CD4-positive, alpha-beta T cell treated with Interleukin-2 at 100 ng/mL for 4 hours (primary cell): ENCODE data around the gene PNMT.

Experiments used
- DNase-seq: peaks from one replicate; pipeline ENCODE4 v3.0.0-alpha.2; 2020; ENCODE audit warnings: low spot score

PNMT gene

GRCh38 chr17:39633570-39634183 is 34.6 kb upstream of the PNMT start:
- no peak for DNase-seq

DNA sequence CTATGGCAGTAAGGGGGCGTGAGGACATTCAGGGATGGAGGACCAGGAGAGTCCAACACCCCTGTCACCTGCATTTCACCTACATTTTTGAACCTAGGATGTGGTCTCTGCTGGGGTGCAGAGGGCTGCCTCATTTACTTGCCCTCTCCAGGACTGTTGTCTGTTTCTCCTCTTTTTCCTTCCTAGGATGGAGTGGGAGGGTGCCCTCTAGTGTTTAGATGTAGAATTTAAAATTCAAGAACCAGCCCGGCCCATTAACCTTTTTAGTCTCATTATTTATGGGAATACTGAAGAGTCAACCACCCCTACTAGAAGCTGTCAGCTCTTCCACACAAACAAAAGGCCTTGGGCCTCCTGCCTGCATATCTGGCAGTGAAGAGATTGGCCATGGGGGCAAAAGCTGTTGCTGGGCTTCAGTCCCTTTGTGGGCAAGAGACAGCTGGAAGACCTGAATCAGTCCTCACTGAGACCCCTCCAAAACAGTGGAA is 33.8 kb upstream of the PNMT start:
- peak; percentile 58 for DNase-seq

DNA sequence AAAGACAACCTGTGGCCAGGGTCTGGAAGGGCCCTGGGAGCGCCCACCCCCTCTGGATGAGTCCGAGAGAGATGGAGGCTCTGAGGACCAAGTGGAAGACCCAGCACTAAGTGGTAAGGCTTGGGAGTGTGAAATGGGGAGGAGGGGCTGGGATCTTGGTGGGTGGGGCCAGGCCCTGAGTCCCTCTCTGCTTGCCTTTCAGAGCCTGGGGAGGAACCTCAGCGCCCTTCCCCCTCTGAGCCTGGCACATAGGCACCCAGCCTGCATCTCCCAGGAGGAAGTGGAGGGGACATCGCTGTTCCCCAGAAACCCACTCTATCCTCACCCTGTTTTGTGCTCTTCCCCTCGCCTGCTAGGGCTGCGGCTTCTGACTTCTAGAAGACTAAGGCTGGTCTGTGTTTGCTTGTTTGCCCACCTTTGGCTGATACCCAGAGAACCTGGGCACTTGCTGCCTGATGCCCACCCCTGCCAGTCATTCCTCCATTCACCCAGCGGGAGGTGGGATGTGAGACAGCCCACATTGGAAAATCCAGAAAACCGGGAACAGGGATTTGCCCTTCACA is 32.6 kb upstream of the PNMT start:
- DNase-seq = no peak

DNA sequence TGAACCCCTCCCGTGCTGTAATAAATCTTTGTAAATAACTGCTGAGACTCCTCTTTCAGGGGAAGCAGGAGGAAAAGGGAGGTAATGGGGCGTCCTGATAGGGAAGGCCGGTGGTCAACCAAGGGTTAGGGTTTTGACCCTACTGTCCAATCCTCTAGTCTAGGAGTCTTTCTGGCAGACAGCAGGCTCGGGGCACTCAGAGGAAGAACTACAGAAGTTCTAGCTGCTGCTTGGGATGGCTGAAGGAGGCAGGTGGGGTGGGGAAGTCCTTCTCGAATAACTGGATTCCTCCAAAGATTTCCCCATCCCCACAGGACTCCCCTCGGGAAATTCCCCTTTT is 31.7 kb upstream of the PNMT start:
- no peak for DNase-seq

DNA sequence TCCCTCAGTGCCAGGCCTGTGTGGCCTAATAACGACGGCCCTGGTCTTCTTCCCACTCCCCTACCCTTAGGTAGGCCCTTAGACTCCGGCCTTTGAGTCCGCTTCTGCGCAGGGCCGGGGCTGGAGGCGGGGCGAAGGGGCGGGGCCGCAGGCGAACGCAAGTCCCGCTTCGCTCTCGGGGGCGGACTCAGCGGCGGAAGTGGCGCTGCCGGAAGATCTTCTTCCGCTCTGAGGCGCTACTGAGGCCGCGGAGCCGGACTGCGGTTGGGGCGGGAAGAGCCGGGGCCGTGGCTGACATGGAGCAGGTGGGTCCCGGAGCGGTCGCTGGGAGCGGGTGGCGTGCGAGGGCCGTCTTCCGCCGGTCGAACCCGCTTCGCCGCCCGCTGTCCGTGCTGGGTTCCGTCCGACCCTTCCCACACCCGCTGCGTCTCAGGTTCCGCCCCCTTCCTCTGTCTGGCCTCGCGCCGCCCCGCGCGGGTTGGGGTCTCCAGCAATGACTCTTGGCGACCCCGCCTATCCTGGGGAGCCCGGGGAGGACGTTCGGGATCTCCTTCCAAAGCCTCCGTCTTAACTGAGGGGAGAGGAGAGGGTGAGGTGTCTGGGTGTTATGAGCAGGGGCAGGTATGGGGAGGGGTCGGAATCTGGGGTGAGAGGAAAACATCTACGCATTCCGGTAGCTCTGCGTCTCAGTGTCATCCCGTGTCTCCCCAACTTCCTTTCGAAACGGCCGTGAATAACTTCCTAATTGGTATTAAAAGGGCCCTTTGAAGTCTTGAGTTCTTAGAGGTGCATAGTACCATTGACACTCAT is 31.1 kb upstream of the PNMT start, which contains the start of gene STARD3:
STARD3 (plus strand) TSS at position 218 of the 810 bp plus-strand sequence. CDS start 16,388 bp downstream, outside the sequence.
- peak; percentile 89 for DNase-seq

- no peak for DNase-seq
Measured at GRCh38 chr17:39638317-39638716, 29.9 kb upstream of the PNMT start.

DNA sequence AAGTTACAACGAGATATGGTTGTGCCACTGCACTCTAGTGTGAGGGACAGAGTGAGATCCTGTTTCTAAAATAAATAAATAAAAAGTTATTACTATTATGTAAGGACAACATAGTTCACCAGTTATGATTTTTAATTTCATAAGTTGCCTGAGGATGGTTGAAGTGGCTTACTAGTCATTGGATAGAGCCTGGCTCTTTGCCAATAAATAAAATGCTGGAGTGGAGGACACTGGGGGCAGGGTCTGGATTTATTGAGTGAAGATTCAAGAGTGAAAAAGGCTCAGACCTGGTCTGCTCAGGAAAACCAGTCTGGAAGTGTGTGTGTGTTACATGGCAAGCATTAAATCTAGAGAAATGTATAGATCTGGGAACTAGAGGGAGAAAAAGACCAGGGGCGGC is 29.2 kb upstream of the PNMT start:
- DNase-seq = no peak

- no peak for DNase-seq
Measured at GRCh38 chr17:39639566-39640458, 28.4 kb upstream of the PNMT start.

GRCh38 chr17:39640591-39641031 is 27.6 kb upstream of the PNMT start:
- no peak for DNase-seq

DNA sequence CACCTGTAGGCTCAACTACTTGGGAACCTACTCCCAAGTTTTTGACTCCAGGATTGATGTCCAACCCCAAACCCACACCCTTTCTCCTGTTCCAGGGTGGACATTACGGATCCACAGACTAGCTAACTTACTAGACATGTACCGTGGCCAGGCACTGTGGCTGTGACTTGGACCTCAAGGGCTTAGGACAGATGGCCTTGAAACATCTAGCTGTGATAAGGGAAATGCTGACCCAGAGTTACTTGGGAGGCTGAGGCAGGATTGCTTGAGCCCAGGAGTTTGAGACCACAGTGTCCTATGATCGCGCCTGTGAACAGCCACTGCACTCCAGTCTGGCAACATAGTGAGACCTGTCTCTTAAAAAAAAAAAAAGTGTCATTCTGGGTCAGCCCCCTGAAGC is 27.2 kb upstream of the PNMT start:
- DNase-seq = no peak

DNA sequence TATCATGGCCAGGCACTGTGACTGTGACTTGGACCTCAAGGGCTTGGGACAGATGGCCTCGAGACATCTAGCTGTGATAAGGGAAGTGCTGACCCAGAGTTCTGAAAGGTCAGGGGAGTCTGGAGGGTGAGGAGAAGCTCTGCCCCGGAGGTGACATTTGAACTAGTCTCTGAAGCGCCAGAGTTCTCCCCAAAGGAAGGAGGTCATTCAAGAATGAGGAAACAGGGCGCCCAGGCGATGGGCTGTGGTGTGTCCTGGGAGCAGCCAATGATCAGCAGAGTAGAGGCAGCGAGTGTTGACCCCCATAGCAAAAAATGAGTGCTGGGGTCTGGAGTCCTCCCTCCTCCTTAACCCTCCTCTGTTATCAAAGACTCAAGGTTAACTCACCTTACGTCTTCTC is 26.4 kb upstream of the PNMT start:
- DNase-seq = no peak

DNA sequence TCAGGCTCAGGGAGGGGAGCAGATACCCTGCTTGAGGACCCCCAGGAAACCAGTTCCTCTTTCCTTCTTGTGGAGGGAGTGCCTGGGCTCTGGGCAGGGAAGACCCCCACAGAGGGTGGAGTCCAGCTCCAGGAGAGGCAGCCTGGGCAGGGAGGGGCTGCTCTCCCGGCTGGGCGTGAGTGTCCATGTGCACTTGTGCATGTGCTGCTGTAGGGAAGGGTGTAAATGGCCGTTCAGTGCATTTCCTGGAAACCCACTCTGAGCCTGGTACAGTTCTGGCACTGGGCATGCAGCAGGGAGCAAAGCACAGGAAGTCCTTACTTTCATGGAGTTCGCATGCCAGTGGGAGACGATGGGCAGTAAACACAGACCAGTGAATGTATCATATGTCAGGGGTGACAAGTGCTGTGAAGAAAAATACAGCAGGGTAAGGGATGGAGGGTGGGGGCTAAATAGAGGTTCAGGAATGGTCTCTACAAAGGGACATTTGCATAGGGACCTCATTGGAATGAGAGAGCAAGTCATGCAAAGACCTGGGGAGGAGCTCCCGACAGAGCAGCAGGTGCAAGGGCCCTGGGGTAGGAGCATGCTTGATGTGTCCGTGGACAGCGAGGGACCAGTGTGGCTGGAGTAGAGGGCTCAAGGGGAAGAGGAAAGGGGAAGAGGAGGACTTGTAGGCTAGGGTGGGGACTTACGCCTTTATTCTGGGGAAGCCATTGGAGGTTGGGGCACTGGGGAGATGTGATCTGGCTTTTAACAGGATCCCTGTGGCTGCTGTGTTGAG is 25.8 kb upstream of the PNMT start:
- DNase-seq = no peak

GRCh38 chr17:39643271-39643670 is 25.0 kb upstream of the PNMT start:
- DNase-seq = no peak

DNA sequence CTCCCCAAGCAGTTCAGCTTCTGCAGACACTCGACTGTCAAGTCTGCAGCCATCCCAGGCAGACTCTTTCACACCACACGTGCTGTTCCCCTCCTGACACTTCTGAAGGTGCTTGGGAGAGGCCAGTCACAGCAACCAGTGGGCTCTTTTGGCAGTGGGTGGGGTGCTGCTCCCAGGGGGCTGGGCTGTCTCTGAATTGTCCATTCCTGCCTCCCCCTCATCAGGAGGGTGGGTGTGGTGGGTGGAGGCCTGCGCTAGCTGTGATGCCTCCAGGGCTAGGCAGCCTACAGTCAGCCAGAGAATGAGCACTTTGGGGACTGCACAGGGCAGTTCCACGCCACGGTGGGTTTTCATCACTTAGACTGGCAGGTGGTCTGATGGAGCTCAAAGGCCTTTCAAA is 21.0 kb upstream of the PNMT start:
- DNase-seq = no peak

DNA sequence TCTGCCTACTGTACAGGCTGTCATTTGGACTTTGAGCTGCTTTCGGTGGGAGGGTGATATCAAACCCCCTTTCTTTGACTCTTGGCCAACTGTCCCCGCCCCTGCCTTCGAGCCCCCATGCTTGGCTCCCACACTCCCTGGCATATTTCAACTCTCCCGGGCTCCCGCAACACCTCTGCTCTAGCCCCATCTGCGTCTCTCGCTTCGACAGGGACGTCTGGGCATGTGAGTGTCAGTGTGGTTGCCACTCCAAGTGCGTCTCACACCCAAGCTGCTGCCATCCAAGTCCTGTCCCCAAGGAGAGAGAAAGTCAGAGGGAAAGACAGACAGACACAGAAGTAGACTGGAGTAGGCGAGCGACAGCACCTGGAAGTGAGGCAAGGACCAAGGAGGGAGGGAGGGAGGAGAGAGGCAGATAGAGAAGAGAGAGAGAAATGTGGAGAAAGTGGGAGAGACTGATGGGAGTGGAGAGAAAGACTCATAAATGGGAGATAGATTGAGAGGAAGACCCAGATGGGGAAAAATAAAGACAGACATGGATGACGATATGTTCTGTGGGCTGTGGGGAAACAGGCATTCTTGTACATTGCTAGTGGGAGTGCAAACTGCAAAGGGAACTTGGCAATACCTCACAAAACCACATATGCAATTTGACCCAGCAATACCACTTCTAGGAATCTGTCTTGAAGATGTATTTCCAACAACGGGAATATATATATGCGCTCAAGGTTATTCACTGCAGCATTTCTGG is 19.5 kb upstream of the PNMT start:
- DNase-seq = no peak

DNA sequence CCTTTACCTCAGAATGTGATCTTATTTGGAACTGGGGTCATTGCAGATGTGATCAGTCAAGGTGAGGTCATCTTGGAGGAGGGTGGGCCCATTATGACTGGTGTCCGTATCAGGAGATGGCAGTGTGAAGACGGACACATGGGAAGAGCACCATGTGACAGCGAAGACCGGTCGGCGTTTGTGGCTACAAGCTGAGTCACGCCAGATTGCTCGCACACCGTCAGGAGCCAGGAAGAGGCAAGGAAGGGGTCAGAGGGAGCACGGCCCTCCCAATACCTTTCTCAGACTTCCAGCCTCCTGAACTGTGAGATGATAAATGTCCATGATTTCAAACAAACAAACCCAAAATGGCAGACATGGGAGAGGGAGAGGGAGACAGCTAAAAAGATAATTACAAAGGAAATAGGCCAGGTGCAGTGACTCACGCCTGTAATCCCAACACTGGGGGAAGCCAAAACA is 18.1 kb upstream of the PNMT start:
- no peak for DNase-seq

GRCh38 chr17:39651923-39652586 is 16.2 kb upstream of the PNMT start:
- no peak for DNase-seq

- no peak for DNase-seq
Measured at GRCh38 chr17:39652587-39653315, 15.5 kb upstream of the PNMT start.

DNA sequence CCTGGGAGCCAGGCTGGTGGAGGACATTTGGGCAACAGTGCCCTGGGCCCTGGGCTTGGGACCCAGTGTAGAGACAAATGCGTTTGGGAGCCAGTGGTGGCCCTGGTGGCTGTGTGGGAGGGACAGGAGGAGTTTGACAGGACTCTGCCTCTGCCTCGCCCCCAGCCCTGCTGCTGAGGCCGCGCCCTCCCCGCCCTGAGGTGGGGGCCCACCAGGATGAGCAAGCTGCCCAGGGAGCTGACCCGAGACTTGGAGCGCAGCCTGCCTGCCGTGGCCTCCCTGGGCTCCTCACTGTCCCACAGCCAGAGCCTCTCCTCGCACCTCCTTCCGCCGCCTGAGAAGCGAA is 15.0 kb upstream of the PNMT start:
- no peak for DNase-seq
